Astrocyte (in vitro differentiated cells and primary cell): ENCODE measurements around the gene FRMPD2.

Source experiments
- CTCF ChIP-seq: IDR thresholded peaks from 2 replicates; pipeline ENCODE4 v1.5.1; 2011; ENCODE audit warnings: low read depth, mild to moderate bottlenecking, inconsistent platforms, low read length, moderate library complexity; ENCODE audit not compliant: insufficient read depth
- EZH2 ChIP-seq: IDR thresholded peaks from 2 replicates; pipeline ENCODE4 v1.6.1; 2012; ENCODE audit warnings: mild to moderate bottlenecking, low read length, inconsistent platforms; ENCODE audit not compliant: insufficient read depth

DNA sequence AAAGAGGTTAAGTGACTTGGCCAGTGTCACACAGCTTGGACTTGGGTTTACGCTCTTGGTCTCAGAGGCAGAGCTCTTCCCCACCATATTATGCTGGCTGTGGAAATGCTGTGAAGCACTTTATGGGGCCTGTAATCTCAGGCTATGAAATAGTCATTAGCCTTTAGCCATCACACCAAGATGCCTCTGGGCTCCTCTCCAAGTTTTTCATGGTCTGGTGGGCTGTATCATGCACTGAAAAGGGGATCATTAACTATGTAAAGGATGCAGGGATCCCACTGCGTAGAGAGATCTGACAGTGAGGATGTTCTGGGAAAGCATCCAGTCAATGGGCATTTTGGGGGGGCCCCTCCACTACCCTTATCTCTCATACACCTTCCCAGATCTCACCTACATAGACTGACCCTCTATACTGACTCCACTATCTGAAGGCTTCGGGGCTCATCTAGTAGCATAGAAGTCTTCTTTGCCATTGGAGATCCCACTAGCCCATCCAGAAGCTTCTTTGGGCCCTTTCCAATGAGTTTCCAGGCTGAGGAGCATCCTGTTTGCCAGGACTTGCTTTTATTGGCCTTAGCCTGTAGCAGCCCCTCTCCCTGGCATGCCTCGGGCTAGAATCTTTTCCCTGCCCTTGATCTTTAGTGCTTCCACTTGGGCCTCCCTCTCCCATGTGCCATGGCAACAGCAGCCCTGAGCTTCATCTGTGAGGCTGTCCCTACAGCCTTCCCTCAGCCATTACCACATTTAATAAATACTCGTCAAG lies 19.6 kb downstream of the FRMPD2 start:
- TF ChIP-seq CTCF (no peak), EZH2 (no peak)
